Measurements from ENCODE around the gene TBC1D1.

DNA sequence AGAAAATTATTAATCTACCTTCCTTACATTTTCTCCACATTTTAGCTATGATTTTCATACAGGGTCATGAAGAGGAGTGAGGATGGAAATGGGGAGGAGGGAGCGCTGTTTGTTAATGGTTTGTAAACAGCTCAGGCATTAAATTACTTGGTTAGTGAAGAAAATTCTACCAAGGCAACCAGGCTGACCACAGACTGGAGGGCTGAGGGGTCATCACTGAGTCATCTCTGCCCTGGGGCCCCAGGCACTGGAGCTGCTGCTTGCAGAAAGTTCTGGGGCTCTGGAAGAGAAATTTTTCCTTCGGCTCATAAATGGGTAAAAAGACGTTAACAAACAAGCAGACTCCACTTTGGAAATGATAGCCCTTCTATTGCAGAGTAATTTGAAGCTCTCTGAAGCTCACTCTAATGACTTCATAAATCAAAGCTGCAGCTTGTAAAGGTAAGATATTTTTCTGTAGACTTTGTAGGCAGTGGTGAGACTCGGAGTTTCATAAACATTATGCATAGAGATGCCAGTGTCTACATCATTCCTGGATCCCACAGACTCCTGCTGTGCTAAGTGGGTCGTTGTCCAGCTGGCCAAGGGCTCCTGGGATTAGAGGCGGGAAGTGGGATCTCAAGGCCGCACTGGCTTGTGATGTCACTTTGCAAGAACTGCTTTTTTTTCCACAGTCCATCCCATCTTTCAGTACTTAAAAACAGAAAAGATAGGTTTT, 228.9 kb downstream of the TBC1D1 start:
- TF ChIP-seq, protein P1, sequence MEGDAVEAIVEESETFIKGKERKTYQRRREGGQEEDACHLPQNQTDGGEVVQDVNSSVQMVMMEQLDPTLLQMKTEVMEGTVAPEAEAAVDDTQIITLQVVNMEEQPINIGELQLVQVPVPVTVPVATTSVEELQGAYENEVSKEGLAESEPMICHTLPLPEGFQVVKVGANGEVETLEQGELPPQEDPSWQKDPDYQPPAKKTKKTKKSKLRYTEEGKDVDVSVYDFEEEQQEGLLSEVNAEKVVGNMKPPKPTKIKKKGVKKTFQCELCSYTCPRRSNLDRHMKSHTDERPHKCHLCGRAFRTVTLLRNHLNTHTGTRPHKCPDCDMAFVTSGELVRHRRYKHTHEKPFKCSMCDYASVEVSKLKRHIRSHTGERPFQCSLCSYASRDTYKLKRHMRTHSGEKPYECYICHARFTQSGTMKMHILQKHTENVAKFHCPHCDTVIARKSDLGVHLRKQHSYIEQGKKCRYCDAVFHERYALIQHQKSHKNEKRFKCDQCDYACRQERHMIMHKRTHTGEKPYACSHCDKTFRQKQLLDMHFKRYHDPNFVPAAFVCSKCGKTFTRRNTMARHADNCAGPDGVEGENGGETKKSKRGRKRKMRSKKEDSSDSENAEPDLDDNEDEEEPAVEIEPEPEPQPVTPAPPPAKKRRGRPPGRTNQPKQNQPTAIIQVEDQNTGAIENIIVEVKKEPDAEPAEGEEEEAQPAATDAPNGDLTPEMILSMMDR (IDR thresholded peaks at IDR 0.05; ENCODE audit: low read length) = no peak
- TF ChIP-seq EZH2 (IDR thresholded peaks at IDR 0.05; ENCODE audit: borderline replicate concordance, low read length) = no peak
